GM21515 (cell line): ENCODE data around the gene TGFB1.
"Not testable (repeated sequence)": the region's sequence is repeated elsewhere in the genome, so short reads cannot be mapped to it uniquely, and the experiment has no call there.

Experiments
- ATAC-seq: cut with Tn5 transposase; IDR thresholded peaks from one replicate; pipeline ENCODE4 v1.9.1; 2021; ENCODE audit not compliant: unreplicated experiment

The TGFB1 gene

DNA sequence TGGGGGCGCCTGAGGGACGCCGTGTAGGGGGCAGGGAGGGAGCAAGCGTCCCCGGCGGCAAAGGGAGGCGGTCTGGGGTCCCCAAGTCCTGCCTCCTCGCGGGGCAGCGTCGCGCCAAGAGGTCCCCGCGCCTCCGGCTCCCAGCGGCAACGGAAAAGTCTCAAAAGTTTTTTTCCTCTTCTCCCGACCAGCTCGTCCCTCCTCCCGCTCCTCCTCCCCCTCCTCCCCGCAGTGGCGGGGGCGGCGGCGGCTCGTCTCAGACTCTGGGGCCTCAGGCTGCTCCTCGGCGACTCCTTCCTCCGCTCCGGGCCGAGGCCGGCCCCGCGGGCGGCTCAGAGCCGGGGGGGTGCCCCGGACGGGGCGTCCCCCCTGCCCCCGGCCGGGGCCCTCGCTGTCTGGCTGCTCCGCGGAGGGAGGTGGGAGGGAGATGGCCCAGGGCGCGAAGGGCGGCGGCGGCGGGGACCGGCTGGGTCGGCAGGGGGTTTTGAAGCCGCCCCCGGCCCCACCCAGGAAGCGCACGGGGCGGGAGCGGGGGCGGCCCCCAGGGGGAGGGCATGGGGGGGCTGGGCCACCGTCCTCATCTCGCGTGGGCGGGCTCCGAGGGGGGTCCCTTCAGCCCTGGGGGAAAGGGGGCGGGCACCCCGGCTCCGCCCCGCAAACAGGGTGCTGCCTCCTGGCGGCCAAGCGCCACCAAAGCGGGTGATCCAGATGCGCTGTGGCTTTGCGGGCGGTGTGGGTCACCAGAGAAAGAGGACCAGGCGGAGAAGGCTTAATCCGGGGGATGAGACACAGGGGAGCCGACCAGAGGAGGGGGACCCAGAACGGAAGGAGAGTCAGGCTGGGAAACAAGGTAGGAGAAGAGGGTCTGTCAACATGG is at the start of gene TGFB1:
TGFB1 (minus strand) TSS at position 457 of the 877 bp plus-strand sequence. CDS start 878 bp downstream, outside the sequence.
- peak; percentile 42 for ATAC-seq

DNA sequence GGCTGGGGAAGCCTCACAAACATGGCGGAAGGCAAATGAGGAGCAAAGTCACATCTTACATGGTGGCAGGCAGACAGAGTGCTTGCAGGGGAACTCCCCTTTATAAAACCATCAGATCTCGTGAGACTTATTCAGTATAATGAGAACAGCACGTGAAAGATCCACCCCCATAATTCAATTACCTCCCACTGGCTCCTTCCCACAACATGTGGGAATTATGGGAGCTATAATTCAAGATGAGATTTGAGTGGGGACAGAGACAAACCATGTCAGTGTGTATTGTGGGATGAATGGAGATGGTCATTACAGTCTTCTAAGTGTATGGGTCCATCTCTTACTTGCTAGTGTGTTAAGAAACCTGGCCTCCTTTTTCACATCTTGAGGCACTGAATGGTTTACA is 48.3 kb upstream of the TGFB1 start:
- no peak for ATAC-seq

DNA sequence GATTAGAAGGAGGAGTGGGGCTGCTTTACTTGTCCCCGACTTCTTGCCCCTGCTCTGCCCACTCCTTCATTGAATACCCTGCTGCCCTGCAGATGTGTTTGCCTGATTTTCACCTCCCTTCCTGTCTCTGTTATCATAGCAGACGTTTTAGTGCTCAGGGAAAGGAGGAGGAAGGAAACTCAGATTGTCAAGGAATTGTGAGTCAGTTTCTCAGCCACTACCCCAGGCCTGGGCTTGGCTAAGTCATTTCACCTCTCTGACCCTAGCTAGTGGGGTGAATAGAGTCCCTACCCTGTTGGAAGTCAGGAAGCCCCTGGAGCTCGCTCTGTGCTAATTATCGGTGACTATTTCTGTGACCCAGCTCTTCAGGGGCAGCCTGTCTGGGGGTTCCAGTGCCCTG is 47.8 kb upstream of the TGFB1 start:
- ATAC-seq = no peak

DNA sequence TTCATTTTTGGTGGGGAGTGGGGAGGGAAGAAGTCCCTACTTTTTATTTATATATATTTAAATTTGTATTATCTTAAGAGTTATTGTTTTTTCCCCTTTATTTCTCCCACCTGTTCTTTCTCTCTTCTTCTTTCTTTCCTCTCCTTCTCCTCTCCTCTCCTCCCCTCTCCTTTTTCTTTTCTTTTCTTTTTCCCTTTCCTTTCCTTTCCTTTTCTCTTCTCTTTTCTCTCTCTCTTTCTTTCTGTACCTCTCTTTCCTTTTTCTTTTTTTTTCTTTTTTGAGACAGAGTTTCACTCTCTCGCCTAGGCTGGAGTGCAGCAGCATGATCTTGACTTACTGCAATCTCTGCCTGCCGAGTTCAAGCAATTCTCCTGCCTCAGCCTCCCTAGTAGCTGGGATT is 45.8 kb upstream of the TGFB1 start:
- no peak for ATAC-seq

DNA sequence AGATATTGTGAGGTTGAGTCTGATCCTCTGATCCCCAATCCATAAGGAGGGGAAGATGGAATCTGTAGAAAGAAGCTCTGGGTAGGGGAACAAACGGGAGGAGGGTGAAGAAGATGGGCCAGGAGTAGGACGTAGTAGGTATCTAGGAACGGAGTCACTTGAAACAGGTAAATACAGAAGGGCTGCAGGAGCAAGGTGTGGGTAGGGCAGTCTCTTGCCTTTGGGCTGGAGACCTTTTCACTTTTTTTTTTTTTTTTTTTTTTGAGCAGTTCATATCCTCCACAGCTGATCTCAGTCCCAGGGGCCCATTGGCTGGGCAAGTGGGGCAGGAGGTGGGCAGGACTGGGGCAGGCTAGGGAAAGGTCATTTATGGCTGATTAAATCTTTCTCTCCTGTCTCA is 45.4 kb upstream of the TGFB1 start:
- no peak for ATAC-seq

DNA sequence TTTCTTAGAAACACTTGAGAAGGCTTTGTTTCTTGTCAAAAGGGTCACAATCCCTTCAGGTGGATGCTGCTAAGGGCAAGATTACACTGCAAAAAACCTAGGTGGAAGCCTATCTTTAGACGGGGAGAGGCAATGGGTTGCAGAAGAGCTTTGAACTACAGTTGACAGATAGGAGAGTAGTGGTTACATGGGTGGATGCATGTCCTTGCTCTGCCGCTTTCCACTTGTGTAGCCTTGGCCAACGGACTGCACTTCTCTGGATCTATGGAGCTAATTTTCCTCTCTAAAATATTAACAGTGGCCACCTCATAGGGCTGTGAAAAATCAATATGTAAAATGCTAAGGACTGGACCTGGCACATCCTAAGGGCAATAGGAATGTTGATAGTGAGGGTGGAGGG is 44.9 kb upstream of the TGFB1 start:
- no peak for ATAC-seq

DNA sequence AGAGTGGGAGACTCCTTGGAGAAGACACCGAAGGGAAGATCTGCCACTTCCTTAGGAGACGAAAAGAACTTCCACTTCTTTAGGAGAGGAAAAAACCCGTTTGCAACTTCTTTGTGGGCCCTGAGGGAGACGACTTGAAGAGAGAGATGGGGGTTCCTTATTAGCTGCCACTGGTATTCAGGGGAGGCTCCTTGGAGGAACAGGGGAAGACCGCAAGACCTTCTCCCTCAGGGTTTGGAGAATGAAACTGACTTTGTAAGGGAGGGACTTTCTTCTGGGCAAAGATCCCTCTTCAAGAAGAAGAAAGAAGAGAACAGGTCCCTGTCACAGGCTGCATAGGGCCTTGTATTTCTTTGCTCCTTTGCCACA is 44.3 kb upstream of the TGFB1 start:
- ATAC-seq = no peak

DNA sequence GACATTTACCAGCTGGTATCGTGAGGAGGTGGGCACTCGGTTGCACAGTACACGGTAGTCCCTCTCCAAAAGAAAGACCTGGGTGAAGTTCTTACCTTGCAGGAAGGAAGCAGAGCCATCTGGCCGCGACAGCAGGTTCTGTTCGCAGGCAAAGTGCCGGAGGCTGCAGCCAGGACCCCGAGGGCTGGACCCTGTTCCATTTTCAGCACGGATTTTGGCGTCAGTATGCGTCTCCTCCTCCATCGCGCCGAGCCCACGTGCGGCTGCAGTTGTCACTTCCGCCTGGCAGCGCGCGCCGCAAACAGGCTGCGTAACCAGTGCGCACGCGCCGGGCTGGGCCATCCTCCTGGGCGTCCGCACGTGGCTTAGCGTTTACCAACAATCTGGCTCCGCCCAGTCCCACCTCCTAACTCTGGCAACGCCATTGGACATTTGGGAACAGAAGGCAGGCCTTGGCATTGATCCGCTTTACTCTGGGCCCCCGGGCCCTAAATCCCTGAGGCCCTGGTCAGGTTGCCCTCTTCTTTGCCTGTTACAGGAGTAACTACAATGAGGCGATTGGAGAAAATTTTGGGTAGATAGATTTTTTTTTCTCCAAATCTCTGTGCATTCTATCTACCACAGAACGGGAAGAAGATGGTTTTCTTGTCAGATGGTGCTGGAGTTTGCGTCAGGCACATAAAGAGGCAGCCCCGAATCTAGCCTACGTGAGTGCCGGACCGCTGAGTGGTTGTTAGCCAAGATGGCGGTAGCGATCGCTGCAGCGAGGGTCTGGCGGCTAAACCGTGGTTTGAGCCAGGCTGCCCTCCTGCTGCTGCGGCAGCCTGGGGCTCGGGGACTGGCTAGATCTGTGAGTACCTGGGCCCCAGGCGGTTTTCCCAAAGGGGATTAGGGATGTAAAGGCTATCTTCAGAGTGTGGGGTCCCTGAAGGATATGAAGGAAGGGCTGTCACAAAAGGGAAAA is 43.6 kb upstream of the TGFB1 start, which contains the start of the genes BCKDHA and EXOSC5:
BCKDHA (plus strand) TSS at position 733 of the 964 bp plus-strand sequence; CDS start at position 743, 10 bp downstream.
EXOSC5 (minus strand) TSS at position 274 of the 964 bp plus-strand sequence; CDS start at position 243, 31 bp downstream.
- peak; percentile 87 for ATAC-seq

DNA sequence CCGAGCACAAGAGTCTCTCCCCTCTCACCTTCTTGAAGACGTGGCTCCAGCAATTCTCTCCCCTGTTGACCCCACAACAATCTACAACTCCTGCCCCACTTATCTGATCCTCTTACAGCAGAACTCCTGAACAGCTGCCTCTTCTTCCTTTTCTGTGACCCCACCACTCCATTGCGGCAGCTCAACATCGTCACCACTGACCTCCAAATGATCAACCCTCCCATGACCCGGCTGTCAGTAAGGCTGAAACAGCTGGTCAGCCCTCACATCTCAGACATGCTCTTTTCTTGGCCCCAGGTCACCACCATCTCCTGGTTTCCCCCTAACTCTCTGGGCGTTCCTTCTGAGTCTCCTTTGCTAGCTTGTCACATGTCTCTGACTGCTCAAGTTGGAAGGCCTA is 41.6 kb upstream of the TGFB1 start:
- ATAC-seq = no peak

DNA sequence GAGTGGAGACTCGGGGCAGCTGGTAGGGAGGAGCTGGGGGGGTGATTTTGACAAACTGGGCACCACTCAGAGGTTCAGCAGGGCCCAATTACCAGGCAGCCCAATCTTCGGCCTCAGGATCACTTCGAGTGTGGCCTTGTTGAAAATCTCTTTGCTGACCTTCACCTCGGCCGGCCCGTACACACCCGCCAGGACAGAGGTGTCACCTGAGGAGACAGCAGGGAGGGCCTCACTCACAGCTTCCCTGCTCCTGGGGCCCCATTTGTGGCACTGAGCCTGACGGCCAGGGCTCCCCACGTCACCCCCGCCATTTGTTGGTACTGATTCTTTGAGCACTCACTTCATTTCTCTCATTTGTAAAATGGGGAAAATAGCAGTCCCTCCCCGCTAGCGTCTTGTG is 39.1 kb upstream of the TGFB1 start:
- no peak for ATAC-seq

DNA sequence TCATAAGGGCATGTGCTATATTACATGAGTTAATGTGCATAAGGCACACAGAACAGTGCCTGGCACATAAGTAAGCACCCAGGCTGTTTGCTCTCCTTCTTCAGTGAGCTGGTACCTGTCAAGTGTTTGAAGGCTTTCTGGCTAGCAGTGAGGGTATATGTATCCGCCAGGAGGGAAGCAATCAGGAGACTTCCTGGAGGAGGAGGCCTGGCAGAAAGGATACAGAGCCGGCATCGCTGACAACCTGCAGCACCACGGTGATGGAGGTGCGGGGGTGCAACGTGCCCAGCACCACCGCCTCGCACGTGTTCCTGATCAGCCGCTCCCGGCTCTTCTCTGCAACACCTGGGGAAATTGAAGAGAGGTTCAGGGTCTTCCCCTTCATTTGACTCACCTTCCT is 37.9 kb upstream of the TGFB1 start:
- no peak for ATAC-seq

DNA sequence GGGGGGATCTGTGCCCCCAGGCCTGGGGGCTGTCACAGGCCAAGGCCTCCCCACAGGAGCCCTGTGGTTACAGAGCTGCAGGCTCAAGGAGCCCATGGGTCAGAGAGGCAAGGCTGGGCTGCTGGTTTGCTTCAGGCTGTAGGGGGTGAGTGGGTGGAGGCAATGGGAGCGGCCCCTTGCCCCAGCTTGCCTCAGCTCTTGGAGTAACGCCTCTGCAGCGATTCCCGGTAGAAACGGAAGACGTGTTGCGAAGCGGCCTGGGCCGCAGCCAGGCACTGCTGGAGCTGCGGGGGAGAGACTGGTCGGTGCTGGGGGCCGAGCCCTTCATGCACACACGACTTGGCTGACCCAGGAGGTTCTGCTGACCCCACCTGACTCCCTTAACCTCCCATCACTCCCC is 32.7 kb upstream of the TGFB1 start:
- no peak for ATAC-seq

DNA sequence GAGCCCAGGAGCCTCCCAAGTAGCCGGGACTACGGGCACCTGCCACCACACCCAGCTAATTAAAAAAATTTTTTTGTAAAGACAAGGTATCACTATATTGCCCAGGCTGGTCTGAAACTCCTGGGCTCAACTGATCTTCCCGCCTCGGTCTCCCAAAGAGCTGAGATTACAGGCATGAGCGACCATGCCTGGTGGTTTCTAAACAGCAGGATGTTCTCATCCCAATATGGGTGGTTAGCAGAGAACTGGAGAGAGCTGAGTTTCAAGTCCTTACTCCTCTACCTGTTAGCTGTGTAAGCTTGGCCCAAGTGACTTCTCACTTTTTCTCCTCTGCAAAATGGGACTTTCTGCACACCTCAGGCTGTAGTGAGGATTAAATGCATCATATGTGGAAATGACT is 30.6 kb upstream of the TGFB1 start:
- no peak for ATAC-seq

DNA sequence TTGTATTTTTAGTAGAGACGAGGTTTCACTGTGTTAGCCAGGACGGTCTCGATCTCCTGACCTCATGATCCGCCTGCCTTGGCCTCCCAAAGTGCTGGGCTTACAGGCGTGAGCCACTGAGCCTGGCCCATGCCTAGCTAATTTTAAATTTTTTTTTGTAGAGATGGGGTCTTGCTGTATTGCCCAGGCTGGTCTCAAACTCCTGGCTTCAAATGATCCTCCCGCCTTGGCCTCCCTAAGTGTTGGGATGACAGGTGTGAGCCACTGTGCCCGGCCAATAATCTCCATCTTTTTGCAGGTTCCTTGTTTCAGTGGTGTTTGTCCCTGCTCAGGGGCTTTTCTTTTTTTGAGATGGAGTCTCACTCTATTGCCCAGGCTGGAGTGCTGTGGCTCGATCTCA is 27.8 kb upstream of the TGFB1 start:
- ATAC-seq = not testable (repeated sequence)

DNA sequence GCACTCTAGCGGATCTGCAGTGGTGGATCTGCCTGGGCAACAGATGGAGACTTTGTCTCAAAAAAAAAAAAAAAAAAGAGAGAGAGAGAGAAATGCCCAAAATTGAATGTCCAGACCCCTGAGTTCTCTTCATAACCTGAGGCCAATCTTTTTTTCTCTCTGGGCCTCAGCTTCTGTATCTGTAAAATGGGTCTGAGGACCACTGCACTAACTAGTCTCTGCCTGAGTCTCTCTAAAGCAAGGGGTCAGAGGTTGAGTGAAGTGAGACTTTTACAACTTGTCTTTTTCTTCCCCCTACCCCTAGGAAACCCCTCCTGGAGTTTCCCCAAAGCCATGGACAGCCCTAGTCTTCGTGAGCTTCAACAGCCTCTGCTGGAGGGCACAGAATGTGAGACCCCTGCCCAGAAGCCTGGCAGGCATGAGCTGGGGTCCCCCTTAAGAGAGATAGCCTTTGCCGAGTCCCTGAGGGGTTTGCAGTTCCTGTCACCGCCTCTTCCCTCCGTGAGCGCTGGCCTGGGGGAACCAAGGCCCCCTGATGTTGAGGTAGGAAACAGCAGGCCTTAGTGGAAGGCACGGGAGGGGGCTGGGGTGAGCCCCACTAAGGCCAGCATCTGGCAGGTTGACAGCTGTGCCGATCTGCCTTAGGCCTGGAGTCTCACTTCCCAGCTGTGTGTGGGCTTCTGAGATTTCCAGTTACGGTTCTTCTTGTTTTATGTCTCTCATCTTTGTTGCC is 24.4 kb upstream of the TGFB1 start:
- ATAC-seq = peak; percentile 60

DNA sequence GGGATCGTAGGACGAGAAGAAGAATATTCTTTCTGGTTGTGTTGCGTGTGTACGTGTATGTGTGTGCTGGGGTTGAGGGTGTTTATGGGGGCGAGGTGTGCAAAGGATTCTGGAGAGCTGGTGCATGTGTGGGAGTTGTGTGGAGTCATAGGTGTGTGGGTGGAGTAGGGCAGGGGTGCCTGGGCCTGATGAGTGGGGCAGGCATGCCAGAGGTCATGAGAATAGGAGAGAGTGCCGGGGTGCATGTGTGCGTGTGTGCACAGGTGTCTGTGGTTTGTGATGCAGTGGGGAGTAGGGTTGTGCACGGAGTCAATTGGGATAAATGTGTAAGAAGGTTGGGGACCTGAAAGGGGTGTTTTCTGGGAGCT is 23.3 kb upstream of the TGFB1 start:
- ATAC-seq = no peak

DNA sequence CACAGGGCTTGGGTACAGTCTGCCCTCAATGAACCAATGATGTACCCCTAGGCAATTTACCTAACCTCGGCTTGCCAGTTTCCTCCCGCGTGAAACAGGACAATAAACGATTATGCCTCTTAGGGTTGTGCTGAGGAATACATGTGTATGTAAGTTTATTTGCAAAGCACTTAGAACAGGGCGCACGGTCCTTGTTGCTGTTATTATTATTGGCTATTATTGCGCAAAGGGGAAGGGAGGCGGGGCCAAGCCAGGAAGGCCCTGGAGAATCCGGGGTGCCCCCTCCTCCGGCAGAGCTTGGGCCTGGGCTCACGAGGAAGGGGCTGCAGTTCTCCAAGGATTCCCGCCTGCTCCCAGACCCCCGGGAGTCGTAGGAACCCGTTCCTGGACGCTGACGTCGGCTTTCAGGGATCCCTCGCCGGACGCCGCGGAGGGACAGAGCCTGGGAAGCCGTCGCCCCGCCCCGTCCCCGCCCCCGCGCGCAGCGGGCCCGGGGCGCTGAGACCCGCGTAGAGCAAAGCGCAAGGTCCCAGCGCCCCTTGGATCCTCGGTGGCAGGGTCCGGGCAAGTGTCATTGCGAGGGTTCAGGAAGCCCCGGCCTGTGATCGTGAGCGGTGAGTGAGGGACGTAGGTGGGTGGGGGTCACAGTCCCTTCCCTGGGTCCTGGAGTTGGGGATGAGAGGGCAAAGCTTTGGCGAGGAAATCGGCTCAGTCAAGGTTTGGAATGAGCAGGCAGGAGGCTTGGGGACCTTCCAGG is 22.7 kb upstream of the TGFB1 start, which contains the start of gene TMEM91:
TMEM91 (plus strand) TSS at position 293 of the 757 bp plus-strand sequence. CDS start 1,777 bp downstream, outside the sequence.
- ATAC-seq = no peak

DNA sequence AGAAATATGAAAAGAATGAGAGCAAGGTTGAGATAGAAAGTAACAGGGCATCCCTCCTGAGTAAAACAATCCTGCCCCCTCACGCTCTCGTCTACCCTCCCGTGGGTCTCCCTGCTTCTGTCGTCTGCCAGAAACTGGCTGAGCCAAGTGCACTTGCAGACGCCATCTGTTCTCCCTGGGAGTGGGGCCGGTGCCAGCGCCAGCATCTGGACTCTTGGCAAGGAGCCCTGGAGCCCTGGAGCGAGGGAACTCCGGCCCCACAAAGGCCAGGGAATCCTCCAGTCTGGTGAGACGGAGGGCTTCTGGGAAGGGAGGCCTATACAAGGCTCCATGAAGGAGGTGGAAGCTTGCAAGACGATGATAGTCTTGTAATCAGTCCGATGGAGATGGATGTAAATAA is 20.3 kb upstream of the TGFB1 start:
- no peak for ATAC-seq

DNA sequence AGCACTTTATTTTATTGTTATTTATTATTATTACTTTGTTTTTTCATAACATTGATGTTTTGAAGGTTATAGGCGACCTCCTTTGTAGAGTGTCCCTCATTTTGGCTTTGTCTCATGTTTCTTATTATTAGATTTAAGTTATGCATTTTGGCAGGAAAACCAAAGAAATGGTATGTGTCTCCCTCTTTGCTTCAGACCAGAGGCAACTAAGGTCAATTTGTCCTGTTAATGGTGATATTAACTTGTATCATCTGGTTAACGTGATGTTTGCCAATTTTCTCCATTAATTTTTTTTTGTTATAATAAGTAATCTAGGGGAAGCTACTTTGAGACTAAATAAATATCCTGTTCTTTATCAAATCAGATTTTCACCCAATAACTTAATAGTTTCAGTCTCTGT is 18.8 kb upstream of the TGFB1 start:
- ATAC-seq = no peak

DNA sequence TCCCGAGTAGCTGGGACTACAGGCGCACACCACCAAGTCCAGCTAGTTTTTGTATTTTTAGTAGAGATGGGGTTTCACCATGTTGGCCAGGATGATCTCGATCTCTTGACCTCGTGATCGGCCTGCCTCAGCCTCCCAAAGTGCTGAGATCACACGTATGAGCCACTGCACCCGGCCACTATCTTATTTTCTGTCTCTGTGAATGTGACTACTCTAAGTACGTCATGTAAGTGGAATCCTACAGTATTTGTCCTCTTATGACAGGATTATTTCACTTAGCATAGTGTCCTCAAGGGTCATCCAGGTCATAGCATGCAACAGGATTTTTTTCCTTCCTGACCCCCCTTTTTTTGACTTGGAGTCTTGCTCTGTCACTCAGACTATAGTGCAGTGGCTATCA is 17.8 kb upstream of the TGFB1 start:
- no peak for ATAC-seq
